GM18502 (cell line): ENCODE measurements around the gene RIN3.
"Not testable (repeated sequence)": the region's sequence is repeated elsewhere in the genome, so short reads cannot be mapped to it uniquely, and the experiment has no call there.

Source experiments
- ATAC-seq: cut with Tn5 transposase; IDR thresholded peaks from one replicate; pipeline ENCODE4 v1.9.1; 2021; ENCODE audit warnings: mild to moderate bottlenecking; ENCODE audit not compliant: unreplicated experiment, poor library complexity

Gene RIN3

DNA sequence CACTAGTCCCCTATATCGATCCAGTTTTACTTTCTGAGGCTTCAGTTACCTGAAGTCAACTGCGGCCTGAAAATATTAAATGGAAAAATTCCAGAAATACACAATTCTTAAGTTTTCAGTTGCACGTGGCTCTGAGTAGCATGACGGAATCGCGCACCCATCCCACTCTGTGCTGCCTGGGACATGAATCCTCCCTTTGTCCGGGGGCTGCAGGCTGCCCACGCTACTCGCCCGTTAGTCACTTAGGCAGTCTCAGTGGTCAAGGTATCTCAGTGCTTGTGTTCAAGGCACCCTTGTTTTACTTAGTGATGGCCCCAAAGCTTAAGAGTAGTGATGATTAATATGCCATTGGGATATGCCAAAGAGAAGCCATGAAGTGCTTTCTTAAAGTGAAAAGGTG, 188.2 kb downstream of the RIN3 start:
- no peak for ATAC-seq

DNA sequence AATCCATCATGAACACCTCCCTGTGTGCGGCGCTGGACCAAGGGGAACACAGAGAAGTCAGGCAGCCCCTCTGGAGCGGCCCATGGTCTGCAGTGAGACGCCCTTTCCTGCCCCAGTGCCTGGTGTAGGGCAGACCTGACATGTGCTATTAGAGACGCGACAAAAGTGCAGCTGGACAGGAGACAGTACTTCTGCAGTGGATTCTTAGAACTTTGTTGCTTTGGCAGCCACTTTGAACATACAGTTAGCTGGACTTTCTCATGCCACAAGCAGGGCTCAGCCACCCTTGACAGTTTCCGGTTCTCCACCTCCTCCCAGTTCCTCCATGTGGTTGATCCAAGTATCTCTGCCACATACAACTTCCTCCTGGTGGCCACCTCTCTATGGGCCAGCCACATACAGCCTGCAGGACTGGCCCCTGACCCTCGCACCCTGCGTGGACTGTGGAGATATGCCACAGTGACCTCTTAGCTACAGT, 188.9 kb downstream of the RIN3 start:
- no peak for ATAC-seq

DNA sequence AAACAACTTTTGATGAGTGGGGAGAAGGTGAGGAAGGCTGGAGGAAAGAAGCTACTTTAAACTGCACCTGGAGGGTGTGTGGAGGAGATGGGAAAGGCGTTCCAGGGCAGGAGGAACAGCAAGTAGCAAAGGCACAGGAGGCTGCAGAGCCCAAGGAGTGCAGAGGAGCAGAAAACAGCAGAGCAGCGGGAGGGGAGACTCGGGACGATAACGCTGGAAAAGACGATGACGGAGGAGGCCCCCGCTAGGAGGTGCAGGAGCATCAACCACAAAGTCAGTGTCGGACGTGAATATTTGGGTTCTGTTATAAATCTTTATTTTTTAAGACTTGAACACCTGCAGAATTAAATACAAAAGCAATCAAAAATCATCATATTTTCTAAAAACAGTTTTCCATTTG, 189.9 kb downstream of the RIN3 start:
- ATAC-seq = no peak

DNA sequence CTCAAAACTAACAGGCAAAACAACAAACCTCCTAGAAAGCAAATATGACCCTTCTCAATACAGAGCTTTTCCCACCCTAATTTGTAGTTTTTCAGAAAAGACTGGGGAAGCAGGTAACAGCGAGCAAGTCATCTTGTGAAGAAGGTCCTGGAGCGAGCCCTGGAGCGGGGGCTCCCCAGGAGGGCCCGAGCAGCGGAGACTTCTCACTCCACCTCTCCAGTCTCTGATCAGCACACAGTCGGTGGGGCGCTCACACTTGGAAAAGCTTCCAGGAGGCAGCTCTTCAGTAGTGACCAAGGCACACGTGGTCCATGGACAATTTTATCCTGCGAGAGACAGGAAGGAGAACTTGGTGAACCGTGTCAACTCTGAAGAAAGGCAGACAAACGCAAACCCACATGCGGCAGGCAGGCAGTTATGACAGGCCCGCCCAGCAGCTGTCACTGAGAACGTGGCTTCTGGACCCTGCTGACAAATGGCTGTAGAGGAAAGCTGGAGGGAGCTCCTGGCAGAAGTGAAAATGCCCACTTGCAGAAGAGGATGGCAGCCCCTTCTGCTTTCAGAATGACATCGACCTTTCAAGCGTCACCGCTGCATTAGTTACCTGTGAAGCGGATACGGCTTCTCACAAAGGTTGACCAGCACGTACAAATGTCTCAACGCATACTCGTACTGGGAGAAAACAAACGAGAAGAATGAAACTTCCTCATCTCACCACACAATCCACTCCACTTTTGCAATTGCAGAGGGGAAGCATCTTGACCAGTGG, 190.6 kb downstream of the RIN3 start:
- ATAC-seq = peak; percentile 94

DNA sequence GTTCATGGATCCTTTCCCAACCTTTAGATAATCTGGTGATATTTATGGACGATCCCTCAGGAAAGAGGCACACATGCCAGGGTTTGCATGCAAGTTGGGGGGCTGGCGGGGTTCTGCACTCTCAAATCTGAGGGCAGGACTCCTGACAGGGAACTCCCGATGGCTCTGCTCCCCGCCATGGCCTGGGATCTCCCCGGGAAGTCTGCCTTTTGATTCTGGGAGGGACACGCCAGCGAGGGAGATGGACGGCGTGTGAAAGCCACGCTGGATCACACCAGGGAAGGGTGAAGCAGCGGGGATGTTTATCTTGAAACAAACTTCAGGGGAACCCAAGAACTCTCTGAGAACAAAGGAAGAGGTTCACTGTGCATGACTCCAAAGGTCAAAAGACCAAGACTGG, 191.2 kb downstream of the RIN3 start:
- ATAC-seq = no peak

DNA sequence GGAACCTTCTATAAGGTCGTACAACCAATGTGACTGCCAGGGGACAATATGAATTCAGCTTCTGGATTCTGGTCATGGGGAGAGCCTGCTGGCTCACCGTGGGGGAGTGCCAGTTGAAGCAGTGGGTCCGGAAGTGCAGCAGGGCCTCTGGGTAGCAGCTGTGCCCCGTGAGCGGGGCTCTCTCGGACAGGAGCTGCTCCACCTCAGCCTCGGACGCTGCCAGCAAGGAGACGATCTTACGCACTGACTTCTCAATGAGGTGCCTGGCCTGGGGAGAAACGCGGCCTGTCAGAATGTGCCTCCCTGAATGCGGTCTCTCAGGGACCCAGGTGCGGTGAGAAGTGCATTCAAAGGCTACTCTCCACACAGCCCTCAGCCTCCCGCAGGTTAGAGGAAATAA, 192.8 kb downstream of the RIN3 start:
- ATAC-seq = no peak

DNA sequence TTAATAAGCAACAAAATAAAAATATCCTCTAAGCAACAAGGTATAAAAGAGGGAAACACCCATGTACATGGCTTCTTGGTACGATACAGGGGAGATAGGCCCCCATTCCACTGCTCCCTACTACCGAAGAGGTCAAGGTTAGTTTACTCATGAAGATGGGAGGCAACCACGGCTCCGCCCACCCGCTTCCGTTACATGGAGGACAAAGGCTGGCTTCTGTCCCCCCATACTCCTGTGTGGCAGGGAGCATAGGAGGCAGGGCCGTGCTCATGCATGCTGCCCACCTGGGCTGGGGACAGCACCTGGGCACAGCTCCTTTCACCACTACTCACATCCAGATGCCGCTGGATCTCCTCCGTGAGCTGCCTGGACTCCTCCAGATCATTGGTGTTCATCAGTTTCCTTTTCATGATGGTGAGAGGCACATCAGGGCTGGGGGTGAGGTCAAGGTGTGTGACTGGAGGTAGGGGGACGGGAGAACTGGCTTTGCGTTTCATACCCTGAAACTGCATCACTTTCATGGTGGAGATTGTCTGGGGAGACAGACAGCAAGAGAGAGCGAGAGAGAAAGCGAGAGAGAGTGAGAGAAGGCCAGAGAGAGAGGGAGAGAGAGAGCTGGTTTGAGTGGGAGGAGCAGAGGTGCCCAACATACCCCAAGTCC, 195.9 kb downstream of the RIN3 start:
- ATAC-seq = no peak

DNA sequence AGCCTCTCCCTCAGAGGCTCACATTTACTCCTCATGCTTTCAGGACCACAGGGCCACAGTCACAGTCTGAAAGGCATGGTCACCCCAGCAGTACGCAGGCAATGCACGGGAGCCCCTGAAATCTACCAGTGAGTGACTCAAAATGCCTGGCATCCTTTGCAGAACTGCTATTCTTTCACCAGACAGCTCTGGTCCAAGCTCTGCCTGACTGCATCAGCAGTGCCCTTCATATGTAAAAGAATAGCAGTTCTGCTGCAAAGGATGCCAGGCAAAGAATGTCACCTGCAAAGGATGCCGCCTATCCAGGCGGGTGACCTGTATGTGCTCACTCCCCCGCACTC, 196.4 kb downstream of the RIN3 start:
- ATAC-seq = no peak

DNA sequence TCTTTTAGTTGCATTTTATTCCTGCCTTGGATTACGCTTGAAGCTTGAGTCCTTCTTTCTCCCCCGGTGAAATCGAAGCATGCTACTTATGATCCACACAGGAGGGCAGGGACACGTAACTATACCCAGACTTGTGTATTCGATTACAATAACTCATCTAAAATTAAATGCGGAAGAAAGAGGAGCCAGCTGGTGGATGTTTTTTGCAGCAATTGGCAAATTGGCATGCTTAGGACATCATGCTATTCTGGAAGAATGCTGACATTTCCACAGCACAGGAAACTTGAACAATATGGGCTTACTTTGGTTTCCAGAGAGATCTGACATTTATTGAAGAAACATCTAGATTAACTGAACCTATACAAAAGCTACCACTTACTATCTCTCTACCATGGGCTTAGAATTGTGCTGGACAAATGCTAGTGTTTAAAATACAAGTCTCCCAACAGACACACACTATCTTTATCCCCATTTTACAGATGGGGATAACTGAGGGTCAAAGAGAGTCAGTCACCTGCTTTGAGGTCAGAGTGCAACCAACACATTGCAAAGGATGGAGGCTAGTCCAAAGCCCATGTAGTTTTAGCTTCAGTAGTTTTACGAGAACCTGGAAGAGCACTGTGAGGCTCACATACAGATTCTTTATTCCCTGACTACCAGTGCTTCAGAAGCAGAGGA, 198.5 kb downstream of the RIN3 start:
- no peak for ATAC-seq

DNA sequence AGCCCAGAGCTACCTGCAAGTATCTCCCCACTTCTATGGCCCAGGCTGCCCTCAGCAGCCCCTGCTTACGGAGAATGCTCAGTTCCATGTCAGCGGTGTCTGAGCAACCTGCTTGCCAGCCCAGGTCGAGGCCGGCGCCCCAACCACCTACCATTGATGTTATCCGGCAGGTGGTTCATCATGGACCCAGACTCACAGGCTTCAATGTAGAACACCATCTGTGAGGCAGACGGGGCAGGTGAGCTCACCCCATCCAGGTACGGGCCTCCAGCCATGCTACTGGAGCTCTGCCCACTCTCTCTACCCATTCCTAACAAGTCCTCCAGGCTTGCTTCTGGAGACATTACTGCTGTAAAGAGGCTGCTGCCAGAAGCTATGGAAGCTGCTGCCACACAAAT, 199.1 kb downstream of the RIN3 start:
- no peak for ATAC-seq

DNA sequence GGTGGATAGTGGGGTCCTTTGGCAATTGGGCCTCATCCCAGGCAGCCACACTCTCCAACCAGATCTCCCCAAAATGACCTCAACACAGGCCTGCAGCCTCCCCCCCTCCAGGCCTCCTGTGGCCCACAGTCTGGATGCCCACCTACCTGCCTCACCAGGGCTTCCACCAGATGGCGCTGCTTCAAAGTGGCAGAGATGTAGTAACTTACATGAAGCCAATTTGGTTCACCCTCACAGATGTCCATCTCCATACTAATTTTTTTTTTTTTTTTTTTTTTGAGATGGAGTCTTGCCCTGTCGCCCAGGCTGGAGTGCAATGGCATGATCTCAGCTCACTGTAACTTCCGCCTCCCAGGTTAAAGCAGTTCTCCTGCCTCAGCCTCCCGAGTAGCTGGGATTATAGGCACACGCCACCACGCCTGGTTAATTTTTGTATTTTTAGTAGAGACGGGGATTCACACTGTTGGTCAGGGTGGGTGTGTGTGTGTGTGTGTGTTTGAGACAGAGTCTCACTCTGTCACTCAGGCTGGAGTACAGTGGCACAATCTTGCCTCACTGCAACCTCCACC, 201.2 kb downstream of the RIN3 start:
- ATAC-seq = not testable (repeated sequence)

DNA sequence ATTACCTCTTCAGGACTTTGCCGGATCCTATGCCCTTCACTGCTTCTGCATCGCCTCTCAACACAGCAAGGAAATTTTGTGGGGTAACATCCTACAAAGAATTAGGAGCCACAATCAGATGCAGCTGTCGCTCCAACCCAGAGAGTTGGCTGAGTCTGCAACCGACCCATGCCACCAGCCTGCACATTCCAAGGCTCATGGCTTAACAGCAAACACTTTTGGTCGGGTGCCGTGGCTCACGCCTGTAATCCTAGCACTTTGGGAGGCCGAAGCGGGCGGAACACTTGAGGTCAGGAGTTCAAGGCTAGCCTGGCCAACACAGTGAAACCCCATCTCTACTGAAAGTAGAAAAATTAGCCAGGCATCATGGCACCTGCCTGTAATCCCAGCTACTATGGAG, 202.6 kb downstream of the RIN3 start:
- no peak for ATAC-seq

DNA sequence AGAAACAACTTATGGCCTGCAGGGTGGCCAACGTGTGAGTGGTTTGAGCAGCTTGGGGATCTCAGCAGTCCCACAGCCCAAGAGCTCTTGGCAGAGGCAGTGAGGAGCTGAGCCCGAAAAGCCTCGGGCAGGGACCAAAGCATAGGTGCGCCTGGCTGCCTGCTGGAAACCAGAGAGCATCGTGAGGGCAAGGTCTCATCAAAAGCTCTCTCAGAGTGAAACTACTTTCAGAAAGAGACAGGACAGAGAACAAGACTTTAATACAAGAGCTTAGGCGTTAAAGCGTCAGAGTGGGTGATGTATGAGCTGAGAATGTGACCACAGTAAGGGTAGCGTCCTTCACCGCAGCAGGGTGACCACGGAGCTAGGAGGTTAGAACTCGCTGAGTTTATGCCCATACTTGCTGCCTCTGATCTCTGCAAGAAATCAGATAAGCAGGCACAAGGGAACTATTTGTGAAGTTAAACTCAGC, 204.0 kb downstream of the RIN3 start:
- ATAC-seq = no peak

DNA sequence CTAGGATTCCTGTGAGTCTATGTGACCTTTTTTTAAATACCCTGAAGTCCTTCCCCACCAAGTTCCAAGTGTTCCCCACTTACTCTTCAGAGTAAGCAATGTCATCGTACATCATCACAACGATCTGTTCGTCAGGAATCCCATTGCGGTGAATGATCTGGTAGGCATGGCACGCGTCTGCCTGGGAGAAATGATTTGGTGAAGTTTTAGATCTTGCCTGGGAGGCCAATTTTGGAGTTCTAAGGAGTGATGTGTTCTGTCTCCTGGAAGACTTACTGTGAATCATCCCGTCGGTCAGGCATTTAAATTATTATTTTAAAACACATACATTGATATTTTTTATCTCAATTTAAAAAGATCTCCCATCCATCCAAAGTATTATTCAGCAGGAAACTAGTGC, 205.1 kb downstream of the RIN3 start:
- no peak for ATAC-seq

DNA sequence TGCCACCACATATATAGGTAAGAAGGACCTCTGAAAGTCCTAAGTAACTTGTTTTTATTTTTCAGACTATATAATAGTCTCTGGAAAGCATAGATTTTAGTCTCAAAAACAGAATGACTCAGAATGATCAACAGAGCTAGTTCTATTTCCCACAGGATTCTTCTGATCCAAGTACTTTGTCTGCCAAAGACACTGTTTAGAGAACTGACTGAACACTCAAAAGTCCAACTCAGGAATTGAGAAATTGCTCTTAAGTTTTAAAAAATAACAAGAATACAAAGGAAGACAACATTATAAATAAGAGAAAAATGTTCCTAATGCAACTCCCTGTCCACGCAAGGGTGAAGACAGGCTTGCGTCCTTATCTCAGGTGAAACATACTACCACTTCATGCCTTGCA, 205.8 kb downstream of the RIN3 start:
- ATAC-seq = no peak

DNA sequence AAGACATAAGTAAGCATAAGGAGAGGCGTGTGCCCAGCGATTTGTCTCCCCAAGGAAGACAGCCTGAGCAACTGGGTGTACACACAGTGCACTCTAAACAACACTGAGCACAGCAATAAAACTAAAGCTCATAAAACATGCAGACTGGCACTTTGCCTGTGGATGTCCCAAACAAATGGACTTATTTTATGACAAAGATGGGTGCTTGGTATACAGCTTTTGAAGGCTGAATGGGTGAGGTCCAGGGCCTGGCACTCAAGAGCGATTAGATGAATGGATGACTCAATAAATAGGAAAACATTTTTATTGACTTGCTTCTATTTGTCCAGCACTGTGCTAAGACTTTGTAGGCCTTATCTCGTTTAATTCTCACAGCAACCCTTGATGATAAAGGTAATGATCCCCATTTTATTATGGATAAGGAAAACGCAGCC, 206.3 kb downstream of the RIN3 start:
- no peak for ATAC-seq

DNA sequence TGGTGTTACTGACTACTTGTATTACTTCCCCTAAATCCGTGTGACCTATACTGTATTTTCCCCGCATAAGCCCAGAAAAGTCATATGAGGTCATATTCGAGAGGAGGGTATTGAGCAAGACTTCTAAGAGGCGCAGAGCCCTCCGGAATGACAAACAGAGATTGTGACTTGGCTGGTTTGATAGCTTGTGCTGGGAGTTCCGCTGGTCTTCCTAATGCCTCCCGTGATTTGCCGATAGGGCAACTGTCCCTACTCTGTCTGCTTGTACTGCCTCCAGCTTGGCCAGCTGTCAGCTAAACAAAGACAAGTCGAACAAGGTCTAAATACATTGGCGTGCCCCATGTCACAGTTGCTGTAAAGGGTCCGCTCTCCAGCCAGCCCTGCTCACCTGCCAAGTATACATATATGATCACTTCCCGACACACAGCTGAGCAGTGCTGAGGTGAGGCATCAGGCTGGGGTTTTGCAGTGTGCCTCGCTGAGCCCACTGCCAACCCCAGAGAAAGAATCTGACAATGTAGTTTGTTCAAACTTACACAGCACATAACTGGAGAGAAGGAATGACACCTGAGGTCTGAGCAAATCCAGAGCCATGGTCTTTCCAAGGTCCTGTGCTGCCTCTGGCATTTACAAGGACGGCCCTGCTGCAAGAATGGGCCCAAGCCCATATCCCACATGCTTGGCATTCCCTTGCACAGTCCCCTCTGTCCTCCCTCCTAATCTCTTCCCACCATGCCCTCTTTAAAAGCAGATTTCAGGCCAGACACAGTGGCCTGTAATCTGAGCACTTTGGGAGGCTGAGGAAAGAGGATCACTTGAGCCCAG, 211.1 kb downstream of the RIN3 start:
- ATAC-seq = no peak

DNA sequence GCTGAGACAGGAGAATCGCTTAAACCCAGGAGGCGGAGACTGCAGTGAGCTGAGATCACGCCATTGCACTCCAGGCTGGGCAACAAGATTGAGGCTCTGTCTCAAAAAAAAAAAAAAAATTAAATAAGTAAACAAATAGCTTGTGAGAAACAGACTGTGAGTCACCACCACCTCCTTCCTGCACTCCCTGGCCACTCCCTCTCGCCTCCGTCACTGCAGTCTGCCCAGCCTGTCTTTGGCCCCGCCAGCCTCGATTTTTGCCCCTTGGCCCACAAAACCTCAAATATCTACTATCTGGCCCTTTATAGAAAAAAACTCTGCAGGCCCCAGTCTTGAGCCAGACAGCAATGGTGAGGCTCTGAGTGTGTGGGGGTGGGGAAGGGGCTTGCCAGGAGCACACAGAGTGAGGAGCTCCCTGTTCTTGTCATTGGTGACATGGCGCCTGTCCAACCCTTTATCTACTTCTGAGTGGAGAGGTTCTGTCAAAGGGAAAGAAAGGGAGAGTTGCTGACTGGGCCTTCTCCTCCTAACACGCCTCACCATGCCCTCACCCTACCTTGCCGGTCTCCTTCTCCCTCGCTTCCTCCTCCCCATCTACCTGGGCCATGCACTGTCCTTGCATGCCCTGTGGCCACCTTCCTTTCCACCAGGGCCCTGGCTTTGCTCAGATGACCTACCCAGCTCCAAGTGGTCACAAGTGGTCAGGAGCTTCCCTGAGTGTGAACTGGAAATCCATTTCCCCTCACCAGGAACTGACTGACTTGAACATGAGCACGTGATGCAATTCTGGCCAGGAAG, 212.8 kb downstream of the RIN3 start:
- no peak for ATAC-seq

DNA sequence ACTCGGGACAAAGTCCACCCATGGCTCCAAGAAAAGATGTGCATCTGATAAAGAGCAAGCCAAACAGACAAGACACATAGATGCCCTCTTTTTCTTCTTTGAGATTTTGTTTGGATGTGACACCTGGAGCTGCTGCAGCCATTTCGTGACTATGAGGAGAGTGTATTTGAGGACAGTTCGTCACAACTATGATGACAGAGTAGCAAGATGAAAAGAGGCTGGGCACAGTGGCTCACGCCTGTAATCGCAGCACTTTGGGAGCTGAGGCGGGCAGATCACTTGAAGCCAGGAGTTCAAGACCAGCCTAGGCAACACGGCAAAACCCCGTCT, 213.3 kb downstream of the RIN3 start:
- no peak for ATAC-seq
